Measurements from ENCODE around the gene GABPB1. TPM values are rescaled to one million over a fixed set of nuclear protein-coding genes. Genes with fewer than 3 reads are reported as not detected.

Gene GABPB1
- total RNA-seq, 1 donor from 2014 or later = 8.1 TPM

- Histone ChIP-seq H3K4me3 (no peak overlapping the region), H3K4me1 (no peaks in the 10 kb centered on the region), H3K9me3 (replicated peaks) (no peaks in the 10 kb centered on the region), H3K36me3 (peaks cover 3% of the 10 kb centered on the region), H3K27me3 (ENCODE audit: low read depth) (no peaks in the 10 kb centered on the region), H3K27ac (replicated peaks) (no peak overlapping the region)
- intact Hi-C loops (cut with micrococcal nuclease) = no loop called here
- TF ChIP-seq CTCF (IDR thresholded peaks at IDR 0.05; ENCODE audit: borderline replicate concordance) = no peak
- no peak for DNase-seq
Measured at GRCh38 chr15:50340416-50340815, 14.6 kb downstream of the GABPB1 start.

- H3K27ac ChIP-seq (replicated peaks) = no peak overlapping the region
- no peak for TF ChIP-seq CTCF (IDR thresholded peaks at IDR 0.05; ENCODE audit: borderline replicate concordance)
- H3K9me3 ChIP-seq (replicated peaks) = no peaks in the 10 kb centered on the region
- no peak overlapping the region for H3K4me3 ChIP-seq
- peaks cover 3% of the 10 kb centered on the region for H3K36me3 ChIP-seq
- H3K27me3 ChIP-seq (ENCODE audit: low read depth) = no peaks in the 10 kb centered on the region
- DNase-seq = no peak
- intact Hi-C loops (cut with micrococcal nuclease) = no loop called here
- H3K4me1 ChIP-seq = no peaks in the 10 kb centered on the region
Measured at GRCh38 chr15:50339717-50340116, 15.3 kb downstream of the GABPB1 start.

- intact Hi-C loops (cut with micrococcal nuclease) = no loop called here
- H3K9me3 ChIP-seq (replicated peaks) = no peaks in the 10 kb centered on the region
- no peak for TF ChIP-seq CTCF (IDR thresholded peaks at IDR 0.05; ENCODE audit: borderline replicate concordance)
- H3K36me3 ChIP-seq = peaks cover 3% of the 10 kb centered on the region
- DNase-seq = no peak
- no peaks in the 10 kb centered on the region for H3K4me1 ChIP-seq
- no peak overlapping the region for H3K4me3 ChIP-seq
- no peak overlapping the region for H3K27ac ChIP-seq (replicated peaks)
- H3K27me3 ChIP-seq (ENCODE audit: low read depth) = no peaks in the 10 kb centered on the region
Measured at GRCh38 chr15:50335251-50335650, 19.7 kb downstream of the GABPB1 start.

GRCh38 chr15:50333229-50333628 lies 21.8 kb downstream of the GABPB1 start:
- Histone ChIP-seq H3K36me3 (no peaks in the 10 kb centered on the region), H3K4me3 (no peak overlapping the region), H3K27me3 (ENCODE audit: low read depth) (no peaks in the 10 kb centered on the region), H3K9me3 (replicated peaks) (no peaks in the 10 kb centered on the region), H3K27ac (replicated peaks) (no peak overlapping the region), H3K4me1 (no peaks in the 10 kb centered on the region)
- intact Hi-C loops (cut with micrococcal nuclease) = no loop called here
- TF ChIP-seq CTCF (IDR thresholded peaks at IDR 0.05; ENCODE audit: borderline replicate concordance) = no peak
- no peak for DNase-seq

GRCh38 chr15:50330921-50331320 lies 24.1 kb downstream of the GABPB1 start:
- TF ChIP-seq CTCF (IDR thresholded peaks at IDR 0.05; ENCODE audit: borderline replicate concordance) = no peak
- intact Hi-C loops (cut with micrococcal nuclease) = no loop called here
- Histone ChIP-seq H3K36me3 (no peaks in the 10 kb centered on the region), H3K4me3 (no peak overlapping the region), H3K4me1 (no peaks in the 10 kb centered on the region), H3K9me3 (replicated peaks) (no peaks in the 10 kb centered on the region), H3K27ac (replicated peaks) (no peak overlapping the region), H3K27me3 (ENCODE audit: low read depth) (no peaks in the 10 kb centered on the region)
- no peak for DNase-seq

- Histone ChIP-seq H3K27me3 (ENCODE audit: low read depth) (no peaks in the 10 kb centered on the region), H3K36me3 (no peaks in the 10 kb centered on the region), H3K27ac (replicated peaks) (no peak overlapping the region), H3K9me3 (replicated peaks) (no peaks in the 10 kb centered on the region), H3K4me1 (no peaks in the 10 kb centered on the region), H3K4me3 (no peak overlapping the region)
- TF ChIP-seq CTCF (IDR thresholded peaks at IDR 0.05; ENCODE audit: borderline replicate concordance) = no peak
- no peak for DNase-seq
- intact Hi-C loops (cut with micrococcal nuclease) = no loop called here
Measured at GRCh38 chr15:50328116-50328515, 26.9 kb downstream of the GABPB1 start.

Measured in left ventricle myocardium inferior (tissue), 1 donor.